H4 (cell line): Measurements from ENCODE around the gene P3H2. TPM values are rescaled to one million over a fixed set of nuclear protein-coding genes. Genes with fewer than 3 reads are reported as not detected.
"Not testable (repeated sequence)": the region's sequence is repeated elsewhere in the genome, so short reads cannot be mapped to it uniquely, and the experiment has no call there.

Experiments used
- DNase-seq: peaks from one replicate; pipeline ENCODE4 v3.0.0-alpha.2; 2015; ENCODE audit warnings: low spot score
- total RNA-seq: library from RNA; depleted of rRNA; stranded (reverse); fragments of >200 nt; shearing (Covaris generic); gene quantifications from 2 replicates; pipeline ENCODE4 v1.2.3, GENCODE V29; 2014; rRNA removed

The P3H2 gene, protein sequence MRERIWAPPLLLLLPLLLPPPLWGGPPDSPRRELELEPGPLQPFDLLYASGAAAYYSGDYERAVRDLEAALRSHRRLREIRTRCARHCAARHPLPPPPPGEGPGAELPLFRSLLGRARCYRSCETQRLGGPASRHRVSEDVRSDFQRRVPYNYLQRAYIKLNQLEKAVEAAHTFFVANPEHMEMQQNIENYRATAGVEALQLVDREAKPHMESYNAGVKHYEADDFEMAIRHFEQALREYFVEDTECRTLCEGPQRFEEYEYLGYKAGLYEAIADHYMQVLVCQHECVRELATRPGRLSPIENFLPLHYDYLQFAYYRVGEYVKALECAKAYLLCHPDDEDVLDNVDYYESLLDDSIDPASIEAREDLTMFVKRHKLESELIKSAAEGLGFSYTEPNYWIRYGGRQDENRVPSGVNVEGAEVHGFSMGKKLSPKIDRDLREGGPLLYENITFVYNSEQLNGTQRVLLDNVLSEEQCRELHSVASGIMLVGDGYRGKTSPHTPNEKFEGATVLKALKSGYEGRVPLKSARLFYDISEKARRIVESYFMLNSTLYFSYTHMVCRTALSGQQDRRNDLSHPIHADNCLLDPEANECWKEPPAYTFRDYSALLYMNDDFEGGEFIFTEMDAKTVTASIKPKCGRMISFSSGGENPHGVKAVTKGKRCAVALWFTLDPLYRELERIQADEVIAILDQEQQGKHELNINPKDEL
- 22.7 and 28.7 TPM in 2 replicates for total RNA-seq

DNA sequence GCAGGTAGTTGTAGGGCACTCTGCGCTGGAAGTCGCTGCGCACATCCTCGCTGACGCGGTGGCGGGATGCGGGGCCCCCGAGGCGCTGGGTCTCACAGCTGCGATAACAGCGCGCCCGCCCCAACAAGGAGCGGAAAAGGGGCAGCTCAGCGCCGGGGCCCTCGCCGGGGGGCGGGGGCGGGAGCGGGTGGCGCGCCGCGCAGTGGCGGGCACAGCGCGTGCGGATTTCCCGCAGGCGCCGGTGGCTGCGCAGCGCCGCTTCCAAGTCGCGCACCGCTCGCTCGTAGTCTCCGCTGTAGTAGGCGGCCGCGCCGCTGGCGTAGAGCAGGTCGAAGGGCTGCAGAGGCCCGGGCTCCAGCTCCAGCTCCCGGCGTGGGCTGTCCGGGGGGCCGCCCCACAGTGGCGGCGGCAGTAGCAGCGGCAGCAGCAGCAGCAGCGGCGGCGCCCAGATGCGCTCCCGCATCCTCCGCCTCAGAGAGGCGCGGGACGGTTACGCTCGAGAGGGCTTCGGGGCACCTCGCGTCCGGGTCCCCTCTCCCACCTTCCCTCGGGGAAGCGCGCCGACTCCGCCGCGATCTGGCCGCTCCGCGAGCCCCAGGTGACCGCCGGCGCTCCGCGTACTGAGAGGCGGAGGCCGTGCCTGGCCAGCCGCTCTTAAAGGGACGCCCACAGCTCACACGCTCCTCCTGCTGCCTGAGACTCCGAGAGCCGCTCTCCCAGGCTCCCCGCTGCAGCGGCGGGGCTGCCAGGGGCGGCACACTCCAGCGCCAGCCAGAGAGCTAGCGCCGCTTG is at the start of gene P3H2:
P3H2 (minus strand) TSS at position 629 of the 792 bp plus-strand sequence; CDS start at position 463, 166 bp downstream.
- DNase-seq: peak; percentile 85

DNA sequence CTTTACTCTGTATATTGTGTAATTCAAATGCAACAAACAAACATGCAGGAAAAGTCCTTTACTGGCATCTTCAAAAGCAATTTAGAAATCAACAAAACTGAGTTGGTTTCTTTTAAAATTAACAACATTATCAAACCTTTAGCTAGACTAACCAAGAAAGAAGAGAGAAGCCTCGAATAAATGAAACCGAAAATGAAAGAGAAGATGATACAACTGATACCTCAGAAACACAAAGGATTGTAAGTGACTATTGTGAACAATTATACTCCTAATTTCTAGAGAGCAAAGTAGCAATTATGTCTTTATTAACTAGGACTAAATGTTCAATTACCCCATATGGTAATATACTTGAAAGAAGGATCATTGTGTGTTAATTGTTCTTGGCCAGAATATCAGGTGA is 49.2 kb upstream of the P3H2 start:
- DNase-seq: no peak

DNA sequence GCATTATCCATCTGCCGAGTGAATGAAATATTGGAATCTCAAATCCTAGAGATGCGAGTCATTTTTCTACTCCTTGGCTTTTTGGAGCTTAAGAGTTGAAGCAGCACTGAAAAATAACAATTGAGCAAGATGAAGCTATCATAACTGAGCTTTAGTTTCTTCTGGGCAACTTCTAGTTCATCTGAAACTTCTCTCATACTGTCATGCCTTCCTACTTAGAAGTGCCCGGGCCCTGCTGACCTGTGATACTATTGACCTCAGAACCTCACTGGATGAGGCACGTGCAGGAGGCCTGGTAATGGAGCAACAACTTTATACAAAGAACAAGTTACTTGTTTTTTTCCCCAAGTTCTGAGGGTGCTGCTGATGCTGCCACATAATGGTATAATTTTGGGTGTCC is 48.5 kb upstream of the P3H2 start:
- DNase-seq: no peak

DNA sequence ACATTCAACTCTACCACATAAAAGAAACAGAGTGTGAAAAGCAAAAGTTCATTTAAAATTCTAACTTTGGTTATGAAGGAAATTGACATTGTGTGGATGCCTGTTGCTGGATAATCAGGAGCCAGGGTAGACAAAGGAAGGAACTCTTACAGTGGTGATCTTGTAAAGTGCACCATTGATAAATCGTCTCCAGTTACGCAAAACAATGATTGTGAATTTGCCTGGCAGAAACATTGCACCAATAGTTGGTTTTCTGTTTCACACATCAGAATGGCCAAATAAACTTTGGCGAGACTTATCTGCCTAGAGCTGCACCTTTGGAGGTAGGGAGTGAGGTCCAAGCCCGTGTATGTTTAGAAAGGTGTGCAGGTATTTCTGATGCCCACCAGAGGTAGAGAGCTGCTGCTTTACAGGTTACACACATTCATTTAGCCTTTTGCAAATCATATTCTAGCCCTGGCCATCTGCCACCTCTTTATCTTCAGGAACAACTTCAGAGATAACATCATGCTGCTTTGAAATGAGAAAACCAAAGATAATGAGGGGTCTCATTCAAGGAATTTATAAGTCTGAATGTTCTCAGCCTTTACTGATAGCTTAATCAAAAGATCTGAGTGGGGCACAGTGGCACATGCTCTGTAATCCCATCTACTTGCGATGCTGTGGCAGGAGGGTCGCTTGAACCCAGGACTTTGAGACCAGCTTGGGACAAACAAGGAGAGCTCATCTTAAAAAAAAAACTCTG is 47.4 kb upstream of the P3H2 start:
- DNase-seq: no peak

DNA sequence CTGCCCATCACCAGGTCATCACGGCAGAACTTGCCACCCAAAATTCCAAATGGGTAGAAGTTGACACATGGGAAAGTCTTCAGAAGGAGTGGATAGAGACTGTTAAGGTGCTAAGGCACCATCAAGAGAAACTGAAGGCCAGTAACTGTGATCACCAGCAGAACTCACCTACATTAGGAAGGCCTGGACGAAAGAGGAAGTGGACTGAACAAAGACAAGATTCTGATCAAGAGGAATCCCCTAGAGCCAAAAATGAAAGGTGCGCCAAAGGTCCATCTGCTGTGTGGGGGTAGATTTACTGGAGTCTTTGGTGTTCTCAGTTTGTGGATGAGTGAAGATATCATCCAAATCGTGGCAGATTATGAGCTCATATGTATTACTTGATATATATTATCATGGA is 46.3 kb upstream of the P3H2 start:
- no peak for DNase-seq

DNA sequence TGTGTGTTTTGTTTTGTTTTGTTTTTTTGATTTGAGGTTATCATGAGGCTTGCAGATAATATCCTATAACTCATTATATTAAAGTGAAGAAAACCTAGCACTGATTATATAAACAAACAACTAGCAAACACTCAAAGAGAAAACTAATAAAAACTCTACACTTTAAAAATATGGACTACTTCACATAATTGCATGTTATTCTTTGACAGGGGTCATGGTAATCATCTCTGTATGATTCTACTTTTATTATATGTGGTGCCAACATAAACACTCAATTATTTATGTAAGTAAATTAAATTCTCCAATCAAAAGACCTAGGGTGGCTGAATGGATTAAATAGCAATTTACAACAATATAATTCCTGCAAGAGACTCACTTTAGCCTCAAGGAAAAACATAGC is 44.6 kb upstream of the P3H2 start:
- no peak for DNase-seq

DNA sequence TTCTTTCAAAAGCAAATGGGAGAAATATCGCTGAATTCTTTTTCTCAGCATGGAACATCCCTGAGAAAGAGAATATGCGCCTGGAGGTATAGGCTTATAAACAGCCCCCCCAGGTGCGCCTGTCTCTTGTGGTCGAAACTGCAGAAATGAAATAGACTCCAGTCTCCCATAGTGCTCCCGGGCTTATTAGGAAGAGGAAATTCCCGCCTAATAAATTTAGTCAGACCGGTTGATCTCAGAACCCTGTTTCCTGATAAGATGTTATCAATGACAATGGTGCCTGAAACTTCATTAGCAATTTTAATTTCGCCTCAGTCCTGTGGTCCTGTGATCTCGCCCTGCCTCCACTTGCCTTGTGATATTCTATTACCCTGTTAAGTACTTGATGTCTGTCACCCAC is 41.3 kb upstream of the P3H2 start:
- not testable (repeated sequence) for DNase-seq

DNA sequence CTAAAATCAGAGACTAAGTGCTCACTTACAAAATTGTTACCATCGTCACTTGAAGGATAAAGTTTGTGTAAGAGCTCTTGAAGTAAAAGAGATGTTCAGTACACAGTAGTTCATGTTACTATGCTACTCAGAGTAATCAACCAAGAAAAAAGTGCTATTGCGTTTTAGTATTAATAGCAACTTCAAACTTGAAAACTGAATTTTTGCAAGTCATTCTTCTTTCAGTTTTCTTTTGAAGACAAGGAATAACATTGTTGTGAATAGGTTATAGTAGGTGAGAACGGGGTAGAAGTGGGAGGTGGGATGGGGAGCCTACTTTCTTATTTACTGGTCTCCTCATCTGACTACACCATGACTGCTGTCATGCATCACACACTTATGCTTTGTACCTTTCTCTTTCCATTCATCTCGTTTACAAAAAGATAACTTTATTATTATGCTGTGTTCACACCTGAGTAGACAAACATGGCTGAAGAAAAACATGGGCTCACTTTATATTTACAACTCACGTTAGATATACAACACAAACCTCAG is 39.3 kb upstream of the P3H2 start:
- DNase-seq: no peak

DNA sequence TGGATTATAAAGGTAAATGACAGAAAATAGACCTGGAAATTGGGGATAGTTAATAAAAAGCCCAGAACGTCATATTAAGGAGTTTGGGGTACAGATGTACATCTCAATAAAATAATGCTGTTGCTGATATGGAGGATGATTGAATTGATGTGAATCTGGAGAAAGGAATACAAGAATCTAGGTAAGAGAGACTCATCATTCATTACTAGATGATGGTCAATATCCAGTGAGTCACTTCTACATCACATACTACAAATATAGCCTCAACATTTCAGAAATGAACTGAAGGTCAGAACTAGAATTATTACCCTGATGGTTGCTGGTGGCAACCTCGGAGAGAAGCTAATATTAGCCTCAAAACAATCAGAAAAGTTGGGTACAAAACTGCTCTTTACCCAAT is 37.6 kb upstream of the P3H2 start:
- no peak for DNase-seq

DNA sequence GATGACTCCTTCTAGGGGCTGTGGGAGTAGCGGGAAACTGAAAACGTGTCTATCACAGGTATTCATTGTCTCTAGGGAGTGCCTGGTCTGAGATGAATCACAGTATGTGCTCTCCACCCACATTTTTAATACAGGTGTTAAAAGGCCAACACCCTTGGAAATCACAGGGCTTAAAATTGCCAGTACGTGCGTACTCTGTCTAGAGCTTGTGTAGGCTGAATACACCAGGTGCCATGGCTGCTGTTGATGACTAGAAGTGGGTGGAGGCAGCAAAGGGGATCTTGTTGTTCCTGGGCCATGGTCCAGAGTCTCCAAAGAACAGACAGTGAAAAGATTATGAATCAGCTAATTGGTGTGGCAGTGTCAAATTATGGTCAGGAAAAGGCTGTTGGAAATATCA is 35.1 kb upstream of the P3H2 start:
- no peak for DNase-seq

DNA sequence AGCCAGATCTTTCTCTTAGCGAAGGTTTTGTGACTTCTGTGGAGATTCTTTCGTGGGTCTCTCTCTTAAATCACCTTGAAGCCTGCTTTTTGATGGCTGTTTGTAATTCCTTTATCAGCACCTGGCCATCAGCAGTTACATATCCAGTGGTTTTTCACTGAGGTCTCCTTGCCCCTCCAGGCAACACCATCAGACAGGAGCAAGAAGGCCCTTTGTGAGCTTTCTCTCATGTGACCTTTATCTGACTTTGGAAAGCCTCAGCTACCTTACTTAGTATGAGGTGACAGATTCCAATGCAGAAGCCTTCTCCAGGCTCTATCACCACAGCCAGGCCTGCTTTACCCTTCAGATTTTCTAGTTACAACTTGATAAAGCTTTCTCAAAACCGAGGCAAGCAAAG is 30.0 kb upstream of the P3H2 start:
- no peak for DNase-seq

DNA sequence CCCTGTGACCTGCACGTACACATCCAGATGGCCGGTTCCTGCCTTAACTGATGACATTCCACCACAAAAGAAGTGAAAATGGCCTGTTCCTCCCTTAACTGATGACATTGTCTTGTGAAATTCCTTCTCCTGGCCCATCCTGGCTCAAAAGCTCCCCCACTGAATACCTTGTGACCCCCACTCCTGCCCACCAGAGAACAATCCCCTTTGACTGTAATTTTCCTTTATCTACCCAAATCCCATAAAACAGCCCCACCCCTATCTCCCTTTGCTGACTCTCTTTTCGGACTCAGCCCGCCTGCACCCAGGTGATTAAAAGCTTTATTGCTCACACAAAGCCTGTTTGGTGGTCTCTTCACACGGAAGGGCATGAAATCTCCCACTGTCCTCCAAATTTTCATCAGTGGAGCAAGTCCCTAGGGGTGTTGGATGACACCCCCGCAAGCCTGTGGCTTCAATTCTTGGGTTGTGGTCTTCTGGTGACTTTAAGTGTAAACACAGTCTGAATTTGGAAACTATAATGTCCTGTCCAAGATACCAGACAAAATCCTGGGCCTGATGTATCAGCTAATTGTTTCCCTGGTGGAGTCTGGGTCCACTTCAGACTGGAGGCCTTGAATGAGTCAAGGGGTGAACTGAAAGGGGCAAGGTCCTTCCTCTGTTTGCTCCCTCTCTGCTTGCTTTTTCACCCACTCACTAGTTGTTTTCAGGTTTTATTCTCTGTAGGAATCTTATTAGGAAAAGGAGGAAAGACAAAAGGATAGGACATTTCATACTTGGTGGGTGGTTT is 29.3 kb upstream of the P3H2 start:
- DNase-seq: not testable (repeated sequence)

DNA sequence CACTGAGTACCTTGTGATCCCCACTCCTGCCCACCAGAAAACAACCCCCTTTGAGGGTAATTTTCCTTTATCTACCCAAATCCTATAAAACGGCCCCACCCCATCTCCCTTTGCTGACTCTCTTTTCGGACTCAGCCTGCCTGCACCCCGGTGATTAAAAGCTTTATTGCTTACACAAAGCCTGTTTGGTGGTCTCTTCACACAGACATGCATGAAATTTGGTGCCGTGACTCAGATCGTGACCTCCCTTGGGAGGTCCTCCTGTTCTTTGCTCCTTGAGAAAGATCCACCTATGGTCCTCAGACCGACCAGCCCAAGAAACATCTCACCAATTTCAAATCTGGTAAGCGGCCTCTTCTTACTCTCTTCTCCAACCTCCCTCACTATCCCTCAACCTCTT is 24.1 kb upstream of the P3H2 start:
- not testable (repeated sequence) for DNase-seq

DNA sequence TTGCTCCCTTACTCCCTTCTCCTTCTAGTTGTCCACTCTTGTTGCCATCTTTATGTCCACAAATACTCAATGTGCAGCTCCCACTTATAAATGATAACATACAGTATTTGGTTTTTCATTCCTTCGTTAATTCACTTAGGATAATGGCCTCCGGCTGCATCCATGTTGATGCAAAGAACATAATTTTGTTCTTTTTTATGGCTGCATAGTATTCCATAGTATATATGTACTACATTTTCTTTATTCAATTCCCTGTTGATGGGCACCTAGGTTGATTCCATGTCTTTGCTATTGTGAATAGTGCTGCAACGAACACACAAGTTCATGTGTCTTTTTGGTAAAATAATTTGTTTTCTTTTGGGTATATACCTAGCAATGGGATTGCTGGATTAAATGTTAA is 21.3 kb upstream of the P3H2 start:
- no peak for DNase-seq

DNA sequence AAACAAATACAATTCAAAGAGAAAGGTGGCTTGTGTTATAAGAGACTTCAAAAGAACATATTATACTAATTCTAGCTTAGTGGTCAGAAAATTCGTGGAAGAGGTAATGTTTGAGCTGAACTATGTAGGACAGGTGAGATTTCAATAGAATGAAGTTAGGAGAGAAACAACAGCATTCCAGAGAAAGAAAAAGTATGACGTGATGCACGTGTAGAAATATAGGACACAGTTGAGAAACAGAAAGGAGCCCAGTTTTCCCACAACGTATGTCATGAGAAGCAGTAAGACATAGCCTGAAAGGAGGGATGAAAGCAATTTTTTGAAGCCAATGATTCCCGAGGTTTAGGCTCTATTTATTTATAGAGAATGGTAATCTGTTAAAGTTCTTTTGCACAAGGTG is 18.7 kb upstream of the P3H2 start:
- no peak for DNase-seq

DNA sequence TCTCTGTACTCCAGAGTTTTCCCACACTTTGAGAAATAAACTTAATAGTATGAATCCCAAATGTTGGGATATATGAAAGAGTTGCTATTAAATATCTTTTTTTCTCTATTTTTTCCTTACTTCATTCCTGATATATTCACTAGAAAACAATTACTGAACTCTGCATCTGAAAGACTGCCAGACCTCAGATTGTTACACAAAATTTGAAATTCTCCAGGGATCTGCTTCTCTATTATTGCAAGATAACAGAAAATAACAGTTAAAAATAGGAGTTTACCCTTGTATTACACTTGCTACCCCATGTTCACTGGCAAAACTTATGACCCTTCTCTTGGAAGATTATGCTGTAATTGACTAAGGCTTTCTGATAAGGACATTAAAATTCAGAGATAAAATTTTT is 11.7 kb upstream of the P3H2 start:
- DNase-seq: no peak

DNA sequence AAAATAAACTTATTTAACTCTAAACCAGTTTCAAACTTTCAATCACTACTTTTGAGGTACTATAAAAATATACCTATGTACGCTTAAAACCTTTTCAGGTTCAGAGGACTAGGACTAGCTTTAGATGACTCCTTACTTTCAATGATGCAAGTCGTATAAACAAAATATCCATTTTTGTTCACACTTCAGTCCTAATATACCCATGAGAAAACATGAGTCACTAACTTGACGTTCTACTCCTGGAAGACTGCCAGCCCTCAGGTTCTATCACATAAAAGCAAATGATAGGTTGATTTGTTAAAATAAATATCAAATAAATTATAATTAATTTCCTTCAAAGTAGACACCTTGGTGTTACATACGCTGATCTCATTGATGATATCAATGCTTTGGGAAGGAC is 10.6 kb upstream of the P3H2 start:
- peak; percentile 72 for DNase-seq

DNA sequence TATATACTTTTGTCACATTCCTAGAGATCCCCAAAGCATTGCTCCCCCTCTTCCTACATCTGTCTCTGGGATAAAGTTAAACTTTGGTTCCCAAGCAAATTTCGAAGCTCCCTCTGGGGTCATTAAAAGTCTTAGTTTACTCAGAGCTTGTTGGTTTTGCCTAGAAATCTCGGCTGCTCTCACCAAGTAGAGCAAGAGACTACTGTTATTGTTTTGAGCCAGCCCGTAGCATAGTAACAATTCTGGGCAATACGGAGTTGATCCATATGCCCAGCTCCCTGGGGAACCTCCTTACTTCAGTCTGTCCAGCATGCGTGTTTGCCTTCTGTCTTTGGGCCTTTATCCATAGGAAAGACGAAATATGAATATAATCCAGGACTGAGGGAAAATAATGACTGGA is 10.0 kb upstream of the P3H2 start:
- DNase-seq: no peak

DNA sequence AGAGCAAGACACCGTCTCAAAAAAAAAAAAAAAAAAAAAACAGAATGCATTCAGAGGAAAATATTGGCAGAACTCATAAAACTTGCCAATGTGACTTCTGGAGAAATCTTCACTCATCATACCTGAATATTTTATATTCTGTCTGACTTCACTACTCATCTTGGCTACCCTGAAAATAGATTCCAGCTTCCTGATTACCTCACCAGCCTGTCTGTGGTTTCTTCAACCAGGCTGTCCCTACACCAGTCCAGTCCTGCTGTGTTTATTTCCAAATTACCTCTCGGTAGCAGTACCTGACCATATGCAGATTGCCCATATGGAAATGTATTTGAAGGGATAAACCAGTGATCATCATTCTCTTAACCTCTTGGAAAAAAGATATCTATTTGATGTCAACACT is 9.3 kb upstream of the P3H2 start:
- peak; percentile 25 for DNase-seq

DNA sequence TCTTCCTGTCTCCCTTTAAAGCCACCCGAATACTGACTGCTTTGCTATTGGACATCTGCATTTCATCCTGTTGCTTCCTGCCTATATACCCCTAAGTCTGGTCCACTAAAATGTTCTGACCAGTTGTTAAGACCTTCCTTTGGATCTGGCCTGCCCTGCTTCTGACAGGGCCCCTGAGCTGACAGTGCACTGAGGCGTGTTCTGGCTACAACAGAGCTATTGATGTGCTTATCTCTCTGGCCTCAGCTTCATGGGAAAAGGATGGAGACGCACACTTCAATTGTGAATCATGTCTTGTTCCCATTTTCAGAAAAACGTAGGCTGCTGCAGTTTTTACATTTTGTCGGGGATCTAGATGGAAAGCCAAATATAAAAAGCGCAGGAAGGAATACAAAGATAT is 7.1 kb upstream of the P3H2 start:
- no peak for DNase-seq

DNA sequence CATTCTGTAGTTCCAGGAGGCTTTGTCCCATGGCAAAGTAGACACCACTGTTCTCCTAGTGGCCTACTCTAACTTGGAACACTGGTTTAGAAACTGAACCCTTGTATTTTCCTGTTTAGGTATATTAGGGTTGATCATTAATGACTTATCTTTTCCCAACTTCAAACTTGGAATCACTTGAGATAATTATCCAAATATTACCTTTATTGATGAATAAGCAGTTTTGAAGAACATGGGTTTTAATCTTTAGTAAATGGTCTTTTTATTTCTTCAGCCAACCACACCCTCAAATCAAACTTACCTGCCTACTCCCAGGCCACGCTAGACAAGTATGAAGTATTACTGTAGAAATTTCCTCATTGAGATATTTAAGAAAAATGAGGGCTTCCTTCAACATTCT is 6.5 kb upstream of the P3H2 start:
- DNase-seq: no peak
